ENCODE results near the gene LRRN2. TPM values are rescaled to one million over a fixed set of nuclear protein-coding genes. Genes with fewer than 3 reads are reported as not detected.

Gene LRRN2
- total RNA-seq, 2 donors from 2014 or later, result 6.6 to 8.2 TPM

DNA sequence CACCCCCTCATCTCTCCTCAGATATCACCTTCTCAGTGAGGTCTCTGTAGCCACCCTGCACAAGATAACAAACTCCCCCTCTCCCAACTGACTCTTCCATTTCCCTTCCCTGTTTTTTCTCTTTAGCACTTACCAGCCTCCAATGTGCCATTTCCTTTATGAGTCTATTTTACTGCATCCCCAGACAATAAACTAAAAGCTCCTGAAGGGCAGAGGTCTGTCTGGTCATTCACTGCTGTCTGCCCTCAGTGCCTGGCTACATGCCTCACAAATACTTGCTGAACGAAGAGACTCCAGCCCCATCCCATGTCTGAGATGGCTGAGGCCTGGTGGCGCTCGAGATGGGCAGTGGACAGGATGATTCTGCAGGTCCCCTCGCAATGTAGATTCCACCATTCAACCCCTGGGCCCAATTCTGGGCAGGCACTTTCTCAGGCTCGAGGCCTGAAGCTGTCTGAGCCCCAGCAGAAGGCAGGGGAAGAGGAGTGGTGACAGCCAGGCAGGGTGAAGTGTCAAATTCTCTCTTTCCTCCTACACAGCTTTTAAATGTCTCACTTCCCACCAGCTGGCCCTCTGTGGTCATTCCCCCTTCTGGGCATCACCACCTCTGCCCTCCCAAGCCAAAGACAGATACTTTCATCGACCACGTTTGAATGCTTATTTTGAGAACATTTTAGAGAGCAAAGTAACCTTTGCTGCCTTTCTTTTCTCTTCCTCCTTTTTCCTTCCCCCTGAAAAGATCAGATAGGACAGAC is 6.6 kb downstream of the LRRN2 start:
- TF ChIP-seq, protein P1, sequence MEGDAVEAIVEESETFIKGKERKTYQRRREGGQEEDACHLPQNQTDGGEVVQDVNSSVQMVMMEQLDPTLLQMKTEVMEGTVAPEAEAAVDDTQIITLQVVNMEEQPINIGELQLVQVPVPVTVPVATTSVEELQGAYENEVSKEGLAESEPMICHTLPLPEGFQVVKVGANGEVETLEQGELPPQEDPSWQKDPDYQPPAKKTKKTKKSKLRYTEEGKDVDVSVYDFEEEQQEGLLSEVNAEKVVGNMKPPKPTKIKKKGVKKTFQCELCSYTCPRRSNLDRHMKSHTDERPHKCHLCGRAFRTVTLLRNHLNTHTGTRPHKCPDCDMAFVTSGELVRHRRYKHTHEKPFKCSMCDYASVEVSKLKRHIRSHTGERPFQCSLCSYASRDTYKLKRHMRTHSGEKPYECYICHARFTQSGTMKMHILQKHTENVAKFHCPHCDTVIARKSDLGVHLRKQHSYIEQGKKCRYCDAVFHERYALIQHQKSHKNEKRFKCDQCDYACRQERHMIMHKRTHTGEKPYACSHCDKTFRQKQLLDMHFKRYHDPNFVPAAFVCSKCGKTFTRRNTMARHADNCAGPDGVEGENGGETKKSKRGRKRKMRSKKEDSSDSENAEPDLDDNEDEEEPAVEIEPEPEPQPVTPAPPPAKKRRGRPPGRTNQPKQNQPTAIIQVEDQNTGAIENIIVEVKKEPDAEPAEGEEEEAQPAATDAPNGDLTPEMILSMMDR (IDR thresholded peaks at IDR 0.05), result no peak
- DNase-seq (ENCODE audit: low spot score), result no peak
- Histone ChIP-seq H3K27ac (no peak overlapping the region), H3K27me3 (no peaks in the 10 kb centered on the region), H3K36me3 (no peaks in the 10 kb centered on the region), H3K9me3 (no peaks in the 10 kb centered on the region), H3K4me1 (peaks cover 0 to 4% of the 10 kb centered on the region in 2 donors), H3K4me3 (no peak overlapping the region)

DNA sequence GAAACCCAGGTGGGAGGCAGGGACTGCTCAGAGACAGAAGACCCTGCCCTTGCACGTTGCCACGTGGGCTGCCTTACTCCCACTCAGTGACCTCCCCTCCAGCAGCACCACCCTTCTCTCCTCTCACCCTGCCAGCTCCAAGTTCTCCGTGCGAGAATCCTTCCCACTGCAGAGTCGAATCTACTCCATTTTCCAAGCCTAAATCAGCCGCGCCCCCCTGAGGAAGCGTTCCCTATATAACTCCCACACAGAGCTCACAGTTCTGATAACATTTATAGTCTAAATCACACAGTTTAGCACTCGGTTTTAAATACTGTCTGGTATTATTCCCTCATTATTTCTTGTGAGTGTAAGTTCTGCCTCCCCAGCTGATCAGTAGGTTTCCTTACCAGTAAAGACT is 7.7 kb downstream of the LRRN2 start:
- no peaks in the 10 kb centered on the region for H3K4me1 ChIP-seq
- no peaks in the 10 kb centered on the region for H3K27me3 ChIP-seq
- DNase-seq (ENCODE audit: low spot score), result no peak
- H3K4me3 ChIP-seq, result no peak overlapping the region
- TF ChIP-seq, protein P1 (IDR thresholded peaks at IDR 0.05), result no peak
- no peak overlapping the region for H3K27ac ChIP-seq
- H3K9me3 ChIP-seq, result no peaks in the 10 kb centered on the region
- H3K36me3 ChIP-seq, result no peaks in the 10 kb centered on the region

DNA sequence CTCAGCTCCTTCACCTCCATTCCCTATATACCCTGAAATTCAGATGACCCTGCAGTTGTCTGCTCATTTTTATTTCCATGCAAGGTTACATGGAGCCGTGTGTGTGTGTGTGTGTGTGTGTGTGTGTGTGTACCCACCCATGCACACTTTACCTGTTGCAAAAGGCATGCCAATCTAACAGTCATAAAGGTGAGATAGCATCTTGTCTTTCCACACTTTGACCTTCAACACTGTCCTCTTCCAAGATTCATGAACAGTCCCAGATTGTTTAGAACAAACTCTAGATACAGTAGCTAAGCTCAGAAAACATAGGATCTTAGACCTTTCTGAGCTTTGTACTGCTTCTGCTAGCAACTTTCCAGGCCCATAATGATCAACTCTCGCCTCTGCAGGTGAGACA is 9.5 kb downstream of the LRRN2 start:
- Histone ChIP-seq H3K36me3 (no peaks in the 10 kb centered on the region), H3K27ac (no peak overlapping the region), H3K9me3 (no peaks in the 10 kb centered on the region), H3K27me3 (no peaks in the 10 kb centered on the region), H3K4me1 (no peaks in the 10 kb centered on the region), H3K4me3 (no peak overlapping the region)
- no peak for DNase-seq (ENCODE audit: low spot score)
- TF ChIP-seq, protein P1 (IDR thresholded peaks at IDR 0.05), result no peak

DNA sequence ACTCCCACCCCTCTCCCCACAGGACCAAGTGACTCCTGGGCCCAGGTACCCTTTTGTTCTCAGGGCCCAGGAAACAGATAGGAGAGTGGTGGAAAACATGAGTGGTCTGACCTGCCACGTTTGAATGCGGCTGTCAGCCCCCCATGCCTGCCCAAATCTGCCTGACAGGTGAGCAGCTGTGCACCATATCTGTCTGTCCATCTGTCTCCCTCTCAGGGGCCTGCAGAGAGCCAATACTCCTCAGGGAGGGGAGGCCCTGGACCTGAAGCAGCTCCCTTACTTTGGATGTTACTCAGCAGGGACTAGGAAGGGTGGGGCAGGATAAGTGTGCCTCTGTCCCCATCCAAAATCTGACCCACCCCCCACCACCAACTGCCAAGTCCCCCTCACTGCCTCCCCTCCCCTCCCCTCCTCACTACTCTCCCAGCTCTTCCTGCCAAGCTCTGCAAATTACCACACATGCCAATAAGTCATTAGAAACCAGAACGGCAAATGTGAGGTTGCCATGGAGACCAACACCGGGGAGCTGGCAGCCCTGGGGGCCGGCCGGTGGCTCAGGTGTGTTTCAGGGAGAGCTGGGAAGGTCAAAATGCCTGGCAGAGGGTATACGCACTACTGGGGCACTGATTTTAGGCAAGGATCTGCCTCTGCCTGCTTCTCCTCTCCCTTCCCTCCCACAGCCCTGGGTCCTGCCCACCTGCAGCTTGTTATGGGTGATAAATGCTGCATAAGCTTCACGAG is 11.5 kb downstream of the LRRN2 start:
- Histone ChIP-seq H3K27me3 (no peaks in the 10 kb centered on the region), H3K4me1 (no peaks in the 10 kb centered on the region), H3K9me3 (no peaks in the 10 kb centered on the region), H3K27ac (no peak overlapping the region), H3K4me3 (no peak overlapping the region), H3K36me3 (no peaks in the 10 kb centered on the region)
- TF ChIP-seq, protein P1 (IDR thresholded peaks at IDR 0.05), result no peak
- DNase-seq (ENCODE audit: low spot score), result no peak

DNA sequence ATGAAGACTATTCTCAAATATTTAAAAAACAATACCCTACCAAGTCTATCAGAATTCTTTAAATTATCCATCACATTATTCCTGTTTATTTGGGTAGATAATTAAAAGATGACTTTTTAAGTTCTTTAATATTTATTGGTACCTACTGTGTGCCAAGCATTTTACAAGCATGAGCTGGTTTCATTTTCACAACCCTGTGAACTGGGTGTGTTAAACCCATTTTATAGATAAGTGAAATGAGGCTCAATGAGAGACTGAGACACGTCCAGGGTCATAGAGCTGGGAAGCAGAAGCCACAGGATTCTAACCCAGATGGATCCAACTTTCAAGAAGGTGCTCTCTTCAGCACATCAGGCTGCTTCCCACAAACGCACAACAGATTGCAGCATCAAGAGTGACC is 12.3 kb downstream of the LRRN2 start:
- no peaks in the 10 kb centered on the region for H3K9me3 ChIP-seq
- no peak overlapping the region for H3K27ac ChIP-seq
- no peaks in the 10 kb centered on the region for H3K4me1 ChIP-seq
- H3K36me3 ChIP-seq, result no peaks in the 10 kb centered on the region
- DNase-seq (ENCODE audit: low spot score), result no peak
- no peaks in the 10 kb centered on the region for H3K27me3 ChIP-seq
- no peak overlapping the region for H3K4me3 ChIP-seq
- TF ChIP-seq, protein P1 (IDR thresholded peaks at IDR 0.05), result no peak
